Activated naive CD4-positive, alpha-beta T cell treated with anti-CD3 and anti-CD28 coated beads, Interleukin-2, amount 10 ng/mL, durations not matched to agents 7 days and 5 days (primary cell): ENCODE measurements around the gene THOC1.
"Not testable (repeated sequence)": the region's sequence is repeated elsewhere in the genome, so short reads cannot be mapped to it uniquely, and the experiment has no call there.

Source experiments
- CTCF ChIA-PET: fragments of 350-600 bp; sonication (Branson Sonifier 250); formaldehyde crosslinking; loops from one replicate; lab custom pipeline; 2021; ENCODE audit warnings: antibody characterized with exemption; lab: Charles Lee
- DNase-seq: peaks from one replicate; pipeline ENCODE4 v3.0.0-alpha.2; 2020
- H3K27ac Mint-ChIP-seq: one replicate; pipeline ENCODE4 v1.8.0; 2021; ENCODE audit warnings: mild to moderate bottlenecking, moderate library complexity, mixed read lengths
- H3K27me3 Mint-ChIP-seq: one replicate; pipeline ENCODE4 v1.8.0; 2021; ENCODE audit warnings: mild to moderate bottlenecking, mixed read lengths
- H3K36me3 Mint-ChIP-seq: one replicate; pipeline ENCODE4 v1.8.0; 2021; ENCODE audit warnings: mixed read lengths
- H3K4me1 Mint-ChIP-seq: one replicate; pipeline ENCODE4 v1.8.0; 2021; ENCODE audit warnings: mixed read lengths
- H3K4me3 Mint-ChIP-seq: one replicate; pipeline ENCODE4 v1.8.0; 2021; ENCODE audit warnings: mild to moderate bottlenecking, moderate library complexity, mixed read lengths
- H3K9me3 Mint-ChIP-seq: one replicate; pipeline ENCODE4 v1.8.0; 2021; ENCODE audit warnings: mixed read lengths

THOC1 gene

GRCh38 chr18:267688-268552 lies at the start of gene THOC1:
Gene THOC1, minus strand, starts transcription at chr18:268047. Its CDS starts 28 bp downstream, at chr18:268019.
- peaks cover 37% of the 10 kb centered on the region for H3K4me1 Mint-ChIP-seq
- peaks cover 13% of the 10 kb centered on the region for H3K36me3 Mint-ChIP-seq
- no peaks in the 10 kb centered on the region for H3K9me3 Mint-ChIP-seq
- peaks cover 5% of the 10 kb centered on the region for H3K27me3 Mint-ChIP-seq
- DNase-seq = peak; percentile 96
- peak within 1 kb of the TSS; percentile 98 for H3K27ac Mint-ChIP-seq
- peak within 1 kb of the TSS; percentile 97 for H3K4me3 Mint-ChIP-seq
- CTCF ChIA-PET = interaction anchor here (0.6 to 1.6 kb wide), 5 partner anchors 12 to 474 kb away, joined by 3 to 5 read pairs (median 4); partner anchors contain the start of gene ENOSF1

GRCh38 chr18:317618-318017 lies 49.8 kb upstream of the THOC1 start:
- Mint-ChIP-seq H3K4me3 (no peak overlapping the region), H3K27me3 (no peaks in the 10 kb centered on the region), H3K27ac (no peak overlapping the region), H3K36me3 (no peaks in the 10 kb centered on the region), H3K9me3 (no peaks in the 10 kb centered on the region), H3K4me1 (peaks cover 7% of the 10 kb centered on the region)
- no peak for DNase-seq
- CTCF ChIA-PET = no interaction called here

GRCh38 chr18:316393-316792 lies 48.5 kb upstream of the THOC1 start:
- Mint-ChIP-seq H3K27ac (no peak overlapping the region), H3K4me3 (no peak overlapping the region), H3K27me3 (no peaks in the 10 kb centered on the region), H3K36me3 (no peaks in the 10 kb centered on the region), H3K9me3 (no peaks in the 10 kb centered on the region), H3K4me1 (no peaks in the 10 kb centered on the region)
- CTCF ChIA-PET = no interaction called here
- no peak for DNase-seq

- no peak for DNase-seq
- CTCF ChIA-PET = no interaction called here
- H3K4me1 Mint-ChIP-seq = no peaks in the 10 kb centered on the region
- H3K9me3 Mint-ChIP-seq = no peaks in the 10 kb centered on the region
- peaks cover 1% of the 10 kb centered on the region for H3K27me3 Mint-ChIP-seq
- H3K27ac Mint-ChIP-seq = no peak overlapping the region
- no peak overlapping the region for H3K4me3 Mint-ChIP-seq
- no peaks in the 10 kb centered on the region for H3K36me3 Mint-ChIP-seq
Measured at GRCh38 chr18:313931-314330, 46.1 kb upstream of the THOC1 start.

- no peaks in the 10 kb centered on the region for H3K36me3 Mint-ChIP-seq
- H3K9me3 Mint-ChIP-seq = no peaks in the 10 kb centered on the region
- DNase-seq = no peak
- no peak overlapping the region for H3K4me3 Mint-ChIP-seq
- H3K27me3 Mint-ChIP-seq = peaks cover 11% of the 10 kb centered on the region
- no peak overlapping the region for H3K27ac Mint-ChIP-seq
- CTCF ChIA-PET = no interaction called here
- H3K4me1 Mint-ChIP-seq = no peaks in the 10 kb centered on the region
Measured at GRCh38 chr18:312415-312814, 44.6 kb upstream of the THOC1 start.

GRCh38 chr18:310042-310441 lies 42.2 kb upstream of the THOC1 start:
- Mint-ChIP-seq H3K27ac (no peak overlapping the region), H3K9me3 (no peaks in the 10 kb centered on the region), H3K36me3 (no peaks in the 10 kb centered on the region), H3K27me3 (peaks cover 11% of the 10 kb centered on the region), H3K4me1 (no peaks in the 10 kb centered on the region), H3K4me3 (no peak overlapping the region)
- CTCF ChIA-PET = no interaction called here
- no peak for DNase-seq

GRCh38 chr18:308086-308485 lies 40.2 kb upstream of the THOC1 start:
- H3K36me3 Mint-ChIP-seq, H3K4me3 Mint-ChIP-seq, H3K27ac Mint-ChIP-seq, DNase-seq, H3K9me3 Mint-ChIP-seq, H3K4me1 Mint-ChIP-seq, CTCF ChIA-PET: not testable (repeated sequence)
- H3K27me3 Mint-ChIP-seq = peaks cover 18% of the 10 kb centered on the region

- H3K27ac Mint-ChIP-seq = no peak overlapping the region
- H3K4me3 Mint-ChIP-seq = no peak overlapping the region
- no peak for DNase-seq
- H3K27me3 Mint-ChIP-seq = peaks cover 18% of the 10 kb centered on the region
- CTCF ChIA-PET = no interaction called here
- H3K4me1 Mint-ChIP-seq = no peaks in the 10 kb centered on the region
- no peaks in the 10 kb centered on the region for H3K9me3 Mint-ChIP-seq
- H3K36me3 Mint-ChIP-seq = no peaks in the 10 kb centered on the region
Measured at GRCh38 chr18:306608-307255, 38.9 kb upstream of the THOC1 start.

- no peak for DNase-seq
- Mint-ChIP-seq H3K27me3 (peaks cover 21% of the 10 kb centered on the region), H3K27ac (no peak overlapping the region), H3K9me3 (no peaks in the 10 kb centered on the region), H3K4me1 (no peaks in the 10 kb centered on the region), H3K4me3 (no peak overlapping the region), H3K36me3 (no peaks in the 10 kb centered on the region)
- CTCF ChIA-PET = interaction anchor here (0.7 kb wide), 1 partner anchor 51 kb away, joined by 3 read pairs; no protein-coding TSS in a partner anchor
Measured at GRCh38 chr18:305003-305501, 37.2 kb upstream of the THOC1 start.

GRCh38 chr18:303607-304006 lies 35.8 kb upstream of the THOC1 start:
- DNase-seq = no peak
- CTCF ChIA-PET = no interaction called here
- Mint-ChIP-seq H3K36me3 (no peaks in the 10 kb centered on the region), H3K27me3 (peaks cover 17% of the 10 kb centered on the region), H3K4me3 (no peak overlapping the region), H3K4me1 (no peaks in the 10 kb centered on the region), H3K27ac (no peak overlapping the region), H3K9me3 (no peaks in the 10 kb centered on the region)

GRCh38 chr18:303011-303410 lies 35.2 kb upstream of the THOC1 start:
- H3K4me1 Mint-ChIP-seq = no peaks in the 10 kb centered on the region
- no peak overlapping the region for H3K27ac Mint-ChIP-seq
- H3K9me3 Mint-ChIP-seq = no peaks in the 10 kb centered on the region
- peaks cover 16% of the 10 kb centered on the region for H3K27me3 Mint-ChIP-seq
- DNase-seq = no peak
- H3K36me3 Mint-ChIP-seq = no peaks in the 10 kb centered on the region
- H3K4me3 Mint-ChIP-seq = no peak overlapping the region
- CTCF ChIA-PET = no interaction called here

GRCh38 chr18:302097-302496 lies 34.2 kb upstream of the THOC1 start:
- CTCF ChIA-PET = no interaction called here
- DNase-seq = no peak
- H3K4me1 Mint-ChIP-seq = no peaks in the 10 kb centered on the region
- peaks cover 15% of the 10 kb centered on the region for H3K27me3 Mint-ChIP-seq
- H3K27ac Mint-ChIP-seq = no peak overlapping the region
- no peaks in the 10 kb centered on the region for H3K36me3 Mint-ChIP-seq
- H3K9me3 Mint-ChIP-seq = no peaks in the 10 kb centered on the region
- no peak overlapping the region for H3K4me3 Mint-ChIP-seq

GRCh38 chr18:297936-298335 lies 30.1 kb upstream of the THOC1 start:
- Mint-ChIP-seq H3K9me3 (no peaks in the 10 kb centered on the region), H3K27ac (no peak overlapping the region), H3K27me3 (peaks cover 17% of the 10 kb centered on the region), H3K4me3 (no peak overlapping the region), H3K4me1 (no peaks in the 10 kb centered on the region), H3K36me3 (no peaks in the 10 kb centered on the region)
- CTCF ChIA-PET = no interaction called here
- no peak for DNase-seq

GRCh38 chr18:295756-296490 lies 28.1 kb upstream of the THOC1 start:
- Mint-ChIP-seq H3K9me3 (no peaks in the 10 kb centered on the region), H3K27ac (no peak overlapping the region), H3K36me3 (no peaks in the 10 kb centered on the region), H3K4me3 (no peak overlapping the region), H3K4me1 (no peaks in the 10 kb centered on the region), H3K27me3 (peaks cover 17% of the 10 kb centered on the region)
- no peak for DNase-seq
- CTCF ChIA-PET = no interaction called here
